NB4 (cell line): Measurements from ENCODE around the gene TBC1D22A.

ENCODE experiments used
- DNase-seq: peaks from one replicate; pipeline ENCODE4 v3.0.0; 2010; ENCODE audit warnings: low read depth
- H3K4me3 ChIP-seq: one replicate; pipeline ENCODE4 v1.5.1; 2011; ENCODE audit warnings: mild to moderate bottlenecking, low read depth, low read length, moderate library complexity
- MYC ChIP-seq: IDR thresholded peaks from 2 replicates; pipeline ENCODE4 v1.6.1; 2011; ENCODE audit warnings: low read depth, low read length
- POLR2A ChIP-seq: IDR thresholded peaks from 2 replicates; pipeline ENCODE4 v1.6.1; 2011; ENCODE audit warnings: mild to moderate bottlenecking; ENCODE audit not compliant: insufficient read length; ENCODE audit errors: extremely low read depth
- TF ChIP-seq, protein P1 (sequence below): IDR thresholded peaks from 2 replicates; pipeline ENCODE4 v1.6.1; 2011; ENCODE audit warnings: low read depth, low read length
- TF ChIP-seq, protein P2 (sequence below): IDR thresholded peaks from one replicate; pipeline ENCODE4 v1.5.1; 2012; ENCODE audit warnings: low read depth, low read length

TBC1D22A gene

DNA sequence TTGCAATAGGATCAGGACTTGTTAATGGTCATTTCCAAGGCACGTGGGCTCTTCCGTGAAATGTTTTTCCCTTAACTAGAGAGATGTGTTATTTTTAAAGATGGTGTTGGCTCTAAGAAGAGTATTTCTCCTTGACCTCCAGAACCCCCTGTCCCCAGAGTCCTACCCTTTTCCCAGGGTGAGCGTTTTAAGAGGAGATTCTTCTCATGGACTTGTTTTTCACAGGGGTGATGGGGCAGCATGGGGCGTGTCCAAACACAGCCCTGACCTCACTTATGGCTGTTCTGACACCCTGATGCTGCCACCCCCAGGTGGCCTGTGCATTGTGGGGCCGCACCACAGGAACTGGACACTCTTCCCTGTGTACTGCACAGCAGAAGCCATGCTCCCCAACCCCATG is 335.7 kb downstream of the TBC1D22A start:
- DNase-seq, result no peak
- TF ChIP-seq, protein P1, sequence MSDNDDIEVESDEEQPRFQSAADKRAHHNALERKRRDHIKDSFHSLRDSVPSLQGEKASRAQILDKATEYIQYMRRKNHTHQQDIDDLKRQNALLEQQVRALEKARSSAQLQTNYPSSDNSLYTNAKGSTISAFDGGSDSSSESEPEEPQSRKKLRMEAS, result no peak
- TF ChIP-seq, protein P2, sequence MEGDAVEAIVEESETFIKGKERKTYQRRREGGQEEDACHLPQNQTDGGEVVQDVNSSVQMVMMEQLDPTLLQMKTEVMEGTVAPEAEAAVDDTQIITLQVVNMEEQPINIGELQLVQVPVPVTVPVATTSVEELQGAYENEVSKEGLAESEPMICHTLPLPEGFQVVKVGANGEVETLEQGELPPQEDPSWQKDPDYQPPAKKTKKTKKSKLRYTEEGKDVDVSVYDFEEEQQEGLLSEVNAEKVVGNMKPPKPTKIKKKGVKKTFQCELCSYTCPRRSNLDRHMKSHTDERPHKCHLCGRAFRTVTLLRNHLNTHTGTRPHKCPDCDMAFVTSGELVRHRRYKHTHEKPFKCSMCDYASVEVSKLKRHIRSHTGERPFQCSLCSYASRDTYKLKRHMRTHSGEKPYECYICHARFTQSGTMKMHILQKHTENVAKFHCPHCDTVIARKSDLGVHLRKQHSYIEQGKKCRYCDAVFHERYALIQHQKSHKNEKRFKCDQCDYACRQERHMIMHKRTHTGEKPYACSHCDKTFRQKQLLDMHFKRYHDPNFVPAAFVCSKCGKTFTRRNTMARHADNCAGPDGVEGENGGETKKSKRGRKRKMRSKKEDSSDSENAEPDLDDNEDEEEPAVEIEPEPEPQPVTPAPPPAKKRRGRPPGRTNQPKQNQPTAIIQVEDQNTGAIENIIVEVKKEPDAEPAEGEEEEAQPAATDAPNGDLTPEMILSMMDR, result no peak
- TF ChIP-seq POLR2A (no peak), MYC (no peak)
- no peak overlapping the region for H3K4me3 ChIP-seq

- no peak overlapping the region for H3K4me3 ChIP-seq
- no peak for TF ChIP-seq MYC
- no peak for TF ChIP-seq POLR2A
- TF ChIP-seq, protein P2, result no peak
- TF ChIP-seq, protein P1, result no peak
- no peak for DNase-seq
Observed at GRCh38 chr22:47098554-47098953, 336.1 kb downstream of the TBC1D22A start.

DNA sequence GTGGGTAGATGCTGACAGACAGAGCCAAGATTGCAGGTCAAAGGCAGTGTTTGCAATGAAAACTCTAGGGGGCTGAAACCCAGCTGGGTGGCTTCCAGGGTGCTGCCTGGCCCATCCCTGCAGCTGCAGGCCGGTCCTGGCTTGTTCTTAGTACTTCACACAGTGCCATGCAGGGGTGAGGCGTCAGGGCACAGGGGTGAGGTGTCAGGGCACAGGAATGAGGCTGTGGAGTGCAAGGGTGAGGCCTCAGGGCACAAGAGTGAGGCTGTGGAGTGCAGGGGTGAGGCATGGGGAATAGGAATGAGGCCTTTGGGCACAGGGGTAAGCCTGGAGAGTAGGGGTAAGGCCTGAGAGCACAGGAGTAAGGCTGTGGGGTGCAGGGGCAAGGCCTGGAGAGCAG is 337.6 kb downstream of the TBC1D22A start:
- no peak for DNase-seq
- TF ChIP-seq MYC (no peak), POLR2A (no peak)
- TF ChIP-seq, protein P1, result no peak
- TF ChIP-seq, protein P2, result no peak
- H3K4me3 ChIP-seq, result no peak overlapping the region

GRCh38 chr22:47100646-47101200 is 338.3 kb downstream of the TBC1D22A start:
- DNase-seq, result no peak
- TF ChIP-seq, protein P1, result no peak
- TF ChIP-seq POLR2A (no peak), MYC (no peak)
- TF ChIP-seq, protein P2, result no peak
- H3K4me3 ChIP-seq, result no peak overlapping the region

- no peak for DNase-seq
- no peak overlapping the region for H3K4me3 ChIP-seq
- TF ChIP-seq, protein P1, result no peak
- TF ChIP-seq POLR2A, result no peak
- no peak for TF ChIP-seq MYC
- TF ChIP-seq, protein P2, result no peak
Observed at GRCh38 chr22:47101321-47101885, 339.0 kb downstream of the TBC1D22A start.

- DNase-seq, result no peak
- H3K4me3 ChIP-seq, result no peak overlapping the region
- TF ChIP-seq, protein P2, result no peak
- TF ChIP-seq POLR2A (no peak), MYC (no peak)
- TF ChIP-seq, protein P1, result no peak
Observed at GRCh38 chr22:47102081-47102480, 339.6 kb downstream of the TBC1D22A start.
